ENCODE measurements around the gene P2RY8.
"Not testable (repeated sequence)": the region's sequence is repeated elsewhere in the genome, so short reads cannot be mapped to it uniquely, and the experiment has no call there.

Gene P2RY8

DNA sequence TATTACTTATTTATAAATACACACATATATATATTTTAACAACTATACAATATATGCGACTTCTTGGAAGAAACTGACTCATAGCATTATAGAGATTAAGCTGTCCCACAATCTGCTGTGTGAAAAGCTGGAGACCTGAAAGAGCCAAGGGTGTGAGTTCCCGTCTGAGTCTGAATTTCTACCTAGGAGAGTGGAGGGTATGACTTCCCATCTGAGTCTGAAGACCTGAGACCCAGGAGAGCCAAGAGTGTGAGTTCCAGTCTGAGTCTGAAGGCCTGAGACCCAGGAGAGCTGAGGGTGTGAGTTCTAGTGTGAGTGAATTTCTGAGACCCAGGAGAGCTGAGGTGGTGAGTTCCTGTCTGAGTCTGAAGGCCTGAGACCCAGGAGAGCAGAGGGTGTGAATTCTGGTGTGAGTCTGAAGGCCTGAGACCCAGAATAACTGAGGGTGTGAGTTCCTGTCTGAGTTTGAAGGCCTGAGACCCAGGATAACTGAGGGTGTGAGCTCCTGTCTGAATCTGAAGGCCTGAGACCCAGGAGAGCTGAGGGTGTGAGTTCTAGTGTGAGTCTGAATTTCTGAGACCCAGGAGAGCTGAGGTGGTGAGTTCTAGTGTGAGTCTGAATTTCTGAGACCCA is 8.9 kb upstream of the P2RY8 start:
- DNase-seq, result no peak

DNA sequence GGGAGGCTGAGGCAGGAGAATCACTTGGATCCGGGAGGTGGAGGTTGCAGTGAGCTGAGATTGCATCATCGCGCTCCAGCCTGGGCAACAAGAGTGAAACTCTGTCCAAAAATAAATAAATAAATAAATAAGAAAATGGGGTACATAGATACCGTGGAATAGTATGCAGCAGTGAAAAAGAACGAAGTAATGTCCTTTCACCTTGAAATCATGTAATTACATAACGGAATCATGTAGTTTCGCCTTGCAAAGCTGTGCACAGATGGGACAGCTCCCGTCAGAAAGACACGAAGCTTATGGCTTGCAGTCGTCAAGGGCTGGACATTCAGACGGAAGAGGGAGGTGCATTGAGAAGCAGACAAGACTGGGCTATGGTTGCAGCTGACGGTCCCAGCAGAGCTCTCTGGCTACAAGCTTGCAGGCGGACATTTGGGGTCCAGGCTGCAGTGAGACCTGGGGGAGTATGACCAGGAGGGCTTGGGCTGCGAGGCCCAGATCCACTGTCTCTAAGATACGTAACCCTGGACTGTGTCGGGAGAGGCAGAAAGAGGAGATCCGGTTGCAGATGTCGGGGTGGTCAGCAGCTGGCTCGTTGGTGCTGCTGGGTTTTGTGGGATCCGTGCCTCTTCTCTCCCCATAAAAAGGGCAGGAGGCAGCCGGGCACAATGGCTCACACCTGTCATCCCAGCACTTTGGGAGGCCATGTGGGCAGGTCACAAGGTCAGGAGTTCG is 6.2 kb upstream of the P2RY8 start:
- no peak for DNase-seq

DNA sequence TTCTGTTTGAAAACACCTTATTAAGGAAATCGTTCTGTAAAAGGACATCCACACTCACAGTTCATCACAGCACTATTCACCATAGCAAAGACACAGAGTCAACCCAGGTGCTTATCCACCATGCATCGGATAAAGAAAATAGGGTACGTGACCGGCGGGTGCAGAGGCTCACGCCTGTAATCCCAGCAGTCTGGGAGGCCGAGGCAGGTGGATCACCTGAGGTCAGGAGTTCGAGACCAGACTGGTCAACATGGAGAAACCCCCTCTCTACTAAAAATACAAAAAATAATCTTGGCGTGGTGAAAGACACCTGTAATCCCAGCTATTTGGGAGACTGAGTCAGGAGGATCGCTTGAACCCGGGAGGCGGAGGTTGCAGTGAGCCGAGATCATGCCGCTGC is 2.2 kb upstream of the P2RY8 start:
- DNase-seq, result not testable (repeated sequence)

DNA sequence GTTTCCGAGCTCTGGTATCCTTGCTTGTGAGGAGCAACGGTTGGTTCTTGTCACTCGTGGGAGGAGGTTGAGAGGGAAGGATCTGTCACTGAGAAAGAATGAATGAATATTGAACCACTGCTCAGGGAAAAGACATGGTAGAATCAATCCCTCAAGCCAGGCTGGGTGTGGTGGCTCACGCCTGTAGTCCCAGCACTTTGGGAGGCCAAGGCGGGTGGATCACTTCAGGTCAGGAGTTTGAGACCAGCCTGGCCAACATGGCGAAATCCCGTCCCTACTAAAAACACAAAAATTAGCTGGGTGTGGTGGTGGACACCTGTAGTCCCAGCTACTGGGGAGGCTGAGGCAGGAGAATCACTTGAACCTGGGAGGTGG is 718 bp upstream of the P2RY8 start:
- DNase-seq, result not testable (repeated sequence)

DNA sequence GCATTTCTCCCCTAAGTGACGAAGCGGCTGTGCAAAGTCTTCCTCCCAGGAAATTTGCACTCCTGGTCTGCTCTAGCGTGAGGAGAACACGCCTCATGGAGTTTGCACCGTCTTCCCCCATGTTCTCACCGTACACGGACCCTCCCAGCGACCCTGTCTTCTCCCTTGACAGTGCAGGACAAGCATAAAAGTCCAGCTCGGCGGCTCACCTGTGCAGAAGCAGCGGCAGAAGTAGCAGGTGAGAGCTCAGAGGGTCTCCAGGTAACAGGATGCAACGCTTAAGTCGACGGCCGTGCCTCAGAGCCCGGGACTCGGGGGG is 314 bp downstream of the P2RY8 start:
- no peak for DNase-seq

- no peak for DNase-seq
Observed at GRCh38 chrX:1535241-1536041, 1.5 kb downstream of the P2RY8 start.

DNA sequence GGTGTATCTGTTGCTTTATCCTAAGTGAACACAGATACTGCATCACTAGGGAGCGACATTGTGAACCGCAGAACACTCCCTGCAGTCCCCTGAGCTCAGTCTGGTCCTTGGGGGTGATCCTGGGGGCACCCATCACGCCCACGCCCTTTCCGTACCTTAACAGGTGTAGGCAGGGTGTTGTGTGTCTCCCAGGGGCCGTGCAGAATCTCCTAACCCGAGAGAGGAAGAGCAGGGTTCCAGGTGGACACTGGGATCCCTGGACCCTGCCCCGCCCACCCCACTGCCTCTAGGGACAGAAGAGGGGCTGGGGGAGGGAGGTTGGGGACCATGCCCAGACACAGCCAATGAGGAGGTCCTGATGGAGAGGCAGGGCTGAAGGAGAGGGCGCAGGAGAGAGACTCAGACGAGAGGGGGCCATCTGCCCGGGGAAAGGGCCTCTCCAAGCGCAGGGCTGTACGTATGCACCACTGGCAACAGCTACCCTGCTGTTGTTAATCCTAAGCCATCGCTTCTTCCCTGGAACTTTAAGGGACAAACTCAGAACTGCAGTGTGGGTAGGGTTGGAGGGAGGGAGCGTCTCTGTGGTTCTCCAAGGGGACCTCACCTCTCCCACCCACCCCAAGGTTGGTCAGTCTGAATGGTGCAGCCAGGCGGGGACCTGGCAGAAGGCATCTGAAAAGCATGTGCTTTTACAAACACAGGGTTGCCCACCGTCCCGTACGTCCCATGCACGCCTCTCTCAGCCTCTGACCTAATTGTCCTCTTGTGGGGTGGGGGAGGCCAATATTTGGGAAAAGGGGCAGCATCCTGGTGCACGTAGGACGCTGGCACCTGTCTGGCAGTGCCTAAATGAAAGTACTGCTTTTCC is 2.5 kb downstream of the P2RY8 start:
- no peak for DNase-seq

DNA sequence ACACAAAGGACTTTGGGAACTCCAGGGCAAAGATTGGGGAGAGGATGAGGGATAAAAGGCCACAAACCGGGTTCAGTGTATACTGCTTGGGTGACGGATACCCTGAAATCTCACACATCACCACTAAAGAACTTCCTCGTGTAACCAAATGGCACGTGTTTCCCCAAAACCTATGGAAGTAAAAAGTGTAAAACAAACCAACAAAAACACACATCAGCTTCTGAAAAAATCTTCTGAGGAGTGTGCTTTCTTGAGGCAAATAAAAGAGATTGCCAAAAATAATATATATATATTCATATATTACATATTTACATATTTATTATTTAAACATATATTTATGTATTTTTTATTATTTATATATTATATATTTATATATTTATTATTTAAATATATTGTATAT is 3.9 kb downstream of the P2RY8 start:
- no peak for DNase-seq

DNA sequence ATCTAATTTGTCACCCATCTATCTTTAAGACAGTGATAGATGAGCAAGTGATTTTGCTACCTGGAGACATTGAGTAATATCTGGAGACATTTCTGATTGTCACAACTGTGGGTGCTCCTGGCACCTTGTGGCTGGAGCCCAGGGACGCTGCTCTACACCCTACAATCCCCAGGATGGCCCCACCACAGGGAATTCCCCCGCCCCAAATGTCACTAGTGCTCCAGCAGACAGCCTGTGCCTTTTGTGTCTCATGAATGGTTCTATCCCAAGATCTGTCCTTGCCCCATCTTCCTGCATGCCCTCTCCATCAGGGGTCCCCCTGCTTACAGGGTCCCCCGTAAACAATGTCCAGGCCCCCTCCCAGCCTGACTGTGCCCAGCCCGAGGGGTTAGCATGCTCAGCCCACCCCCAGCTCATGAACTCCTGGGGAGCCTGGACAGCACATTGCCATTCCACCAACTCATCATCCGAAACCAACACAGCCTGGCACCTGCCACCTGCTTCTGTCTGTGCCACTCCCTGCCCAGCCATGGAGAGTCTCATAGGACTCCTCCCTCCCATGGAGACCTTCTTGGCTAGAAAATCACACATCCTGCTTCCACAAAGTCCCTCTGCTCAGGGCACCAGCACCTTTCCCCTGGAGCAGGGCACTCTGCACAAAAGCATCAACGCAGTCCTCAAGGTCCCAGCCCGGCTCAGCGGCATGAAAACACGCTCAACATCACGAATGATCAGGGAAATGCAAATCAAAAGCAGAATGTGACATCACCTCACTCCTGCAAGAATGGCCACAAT is 5.7 kb downstream of the P2RY8 start:
- no peak for DNase-seq

- DNase-seq, result no peak
Observed at GRCh38 chrX:1529756-1530155, 7.2 kb downstream of the P2RY8 start.

GRCh38 chrX:1529328-1529727 is 7.7 kb downstream of the P2RY8 start:
- DNase-seq, result no peak

DNA sequence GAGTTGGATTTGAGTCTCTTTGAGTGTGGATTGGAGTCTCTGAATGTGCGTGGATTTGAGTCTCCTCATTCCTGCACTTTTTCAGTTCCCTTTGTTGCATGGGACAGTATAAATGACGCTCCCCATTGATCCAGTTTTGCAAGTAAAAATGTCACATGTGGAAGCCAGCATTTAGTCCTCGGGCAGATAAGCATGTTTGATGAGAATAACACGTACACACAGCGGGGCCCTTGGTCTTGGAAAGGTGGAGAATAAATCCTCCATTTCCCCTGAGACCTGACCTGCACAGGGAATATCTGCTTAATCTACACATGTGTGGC is 8.1 kb downstream of the P2RY8 start:
- DNase-seq, result no peak

DNA sequence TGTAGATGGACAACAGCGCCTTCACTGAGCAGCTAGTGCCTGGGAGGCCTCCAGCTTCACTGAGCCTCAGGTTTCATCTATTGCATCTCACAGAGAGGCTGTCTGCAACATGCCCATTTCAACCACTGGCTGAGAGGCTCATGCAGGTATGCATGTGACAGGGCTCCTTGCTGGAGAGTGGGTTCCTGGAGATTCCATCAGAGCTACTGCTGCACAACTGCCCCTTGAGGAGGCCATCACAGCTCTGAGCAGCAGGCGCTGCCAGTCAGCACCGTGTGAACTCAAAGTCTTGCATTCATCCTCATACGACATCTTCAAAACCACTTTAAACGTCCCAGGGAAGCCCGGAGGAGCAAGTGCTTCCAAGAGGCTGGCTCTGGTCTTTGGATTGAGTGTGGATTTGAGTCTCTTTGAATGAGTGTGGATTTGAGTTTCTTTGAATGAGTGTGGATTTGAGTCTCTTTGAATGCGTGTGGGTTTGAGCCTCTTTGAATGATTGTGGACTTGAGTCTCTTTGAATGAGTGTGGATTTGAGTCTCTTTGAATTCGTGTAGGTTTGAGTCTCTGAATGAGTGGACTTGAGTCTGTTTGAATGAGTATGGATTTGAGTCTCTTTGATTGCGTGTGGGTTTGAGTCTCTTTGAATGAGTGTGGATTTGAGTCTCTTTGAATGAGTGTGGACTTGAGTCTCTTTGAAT is 8.7 kb downstream of the P2RY8 start:
- no peak for DNase-seq

- no peak for DNase-seq
Observed at GRCh38 chrX:1527457-1527856, 9.5 kb downstream of the P2RY8 start.

- DNase-seq, result no peak
Observed at GRCh38 chrX:1526565-1526964, 10.4 kb downstream of the P2RY8 start.

GRCh38 chrX:1525583-1526355 is 11.2 kb downstream of the P2RY8 start:
- DNase-seq, result no peak

DNA sequence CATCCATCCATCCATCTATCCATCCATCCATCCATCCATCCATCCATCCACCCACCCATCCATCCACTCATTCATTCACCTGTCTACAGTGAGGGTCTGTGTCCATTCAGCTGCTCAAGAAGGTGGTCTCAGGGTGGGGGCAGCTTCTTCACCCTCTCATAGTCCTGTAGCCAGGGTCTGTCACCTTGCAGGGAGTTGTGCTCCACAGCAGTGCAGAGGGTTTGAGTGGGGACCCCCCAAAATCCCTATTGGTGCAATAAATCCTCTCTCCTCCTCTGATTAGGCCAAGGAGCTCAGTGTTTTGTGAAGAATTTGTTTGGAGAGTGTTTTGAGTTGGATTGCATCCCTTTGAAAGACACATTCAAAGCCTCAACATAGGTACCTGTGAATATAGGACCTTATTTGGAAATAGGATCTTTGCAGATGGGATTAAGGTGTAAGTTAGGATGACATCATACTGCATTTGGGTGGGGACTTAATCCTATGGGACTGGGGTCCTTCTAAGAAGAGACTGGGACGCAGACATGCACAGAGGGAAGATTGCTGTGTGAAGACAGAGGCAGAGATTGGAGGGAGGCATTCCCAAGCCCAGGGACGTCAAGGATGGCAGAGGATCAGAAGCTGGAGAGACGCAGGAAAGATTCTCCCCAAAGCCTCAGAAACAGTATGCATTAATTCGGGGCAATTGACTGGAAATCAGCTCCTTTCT is 12.0 kb downstream of the P2RY8 start:
- no peak for DNase-seq

DNA sequence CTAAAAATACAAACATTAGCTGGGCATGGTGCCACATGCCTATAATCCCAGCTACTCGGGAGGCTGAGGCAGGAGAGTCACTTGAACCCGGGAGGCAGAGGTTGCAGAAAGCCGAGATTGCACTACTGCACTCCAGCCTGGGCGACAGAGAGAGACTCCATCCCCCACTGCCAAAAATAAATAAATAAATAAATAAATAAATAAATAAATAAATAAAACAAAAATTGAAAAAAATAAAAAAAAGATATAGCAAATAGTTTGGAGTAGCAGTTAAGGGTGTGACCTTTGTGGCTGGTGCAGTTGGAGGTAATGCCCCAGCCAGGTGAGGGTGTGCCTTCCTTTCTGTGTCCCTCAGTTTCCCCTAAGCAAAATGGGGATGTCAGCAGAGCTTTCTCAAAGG is 14.1 kb downstream of the P2RY8 start:
- DNase-seq, result not testable (repeated sequence)

DNA sequence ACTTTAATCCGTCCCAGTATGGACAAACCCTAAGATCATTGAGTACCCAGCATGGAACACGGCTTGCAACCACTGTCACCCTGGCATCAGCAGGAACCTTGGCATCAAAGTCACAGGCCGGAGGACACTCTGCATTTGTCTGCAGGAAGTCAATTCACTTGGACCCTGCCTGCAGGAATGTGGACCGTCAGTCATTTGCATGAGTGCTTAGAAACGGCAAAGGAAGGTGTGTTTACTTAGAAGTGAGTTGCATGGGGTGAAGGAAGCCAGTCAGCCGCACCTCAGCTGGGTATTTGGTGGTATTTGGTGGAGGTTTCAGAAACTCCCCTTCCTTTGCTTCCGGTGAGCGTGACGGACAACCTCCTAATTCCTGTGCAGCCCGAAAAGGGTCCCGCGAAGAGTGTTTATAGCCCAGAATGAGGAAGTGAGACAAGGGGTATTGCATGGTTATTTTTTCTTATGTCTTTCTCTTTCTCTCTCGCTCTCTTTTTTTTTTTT is 15.5 kb downstream of the P2RY8 start:
- DNase-seq, result no peak

GRCh38 chrX:1520350-1520749 is 16.6 kb downstream of the P2RY8 start:
- no peak for DNase-seq

All from right kidney (tissue), 1 donor.